ENCODE data around the gene NTRK2. TPM values are rescaled to one million over a fixed set of nuclear protein-coding genes. Genes with fewer than 3 reads are reported as not detected.
A peak's percentile ranks its signal among the peaks of the same experiment; 100 is the strongest.

Gene NTRK2
- total and polyA plus RNA-seq, 3 donors from 2014 or later = 5.3 to 10.8 (median 5.6) TPM

DNA sequence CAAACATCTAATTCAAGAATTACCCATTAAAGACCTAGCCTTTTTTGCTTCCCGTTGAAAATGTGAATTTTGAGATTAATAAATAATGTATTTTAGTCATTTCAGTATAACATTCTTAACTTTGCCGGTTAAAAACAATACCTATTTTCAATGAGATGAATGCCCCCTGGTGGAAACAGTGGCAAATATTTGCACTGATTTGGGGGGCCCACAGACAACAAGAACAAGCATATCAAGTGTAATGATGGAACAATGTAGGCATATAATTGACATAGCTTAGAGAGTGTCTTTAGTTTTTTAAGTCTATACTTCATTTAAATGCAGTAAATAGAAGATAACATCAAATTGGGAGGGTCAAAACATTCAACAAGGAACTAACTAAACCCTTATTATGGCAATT lies 111.9 kb downstream of the NTRK2 start:
- no peak overlapping the region for H3K27ac ChIP-seq
- H3K9me3 ChIP-seq = no peaks in the 10 kb centered on the region
- peak; percentile 43 for DNase-seq
- H3K27me3 ChIP-seq = no peaks in the 10 kb centered on the region
- H3K4me1 ChIP-seq = no peaks in the 10 kb centered on the region
- H3K4me3 ChIP-seq = no peak overlapping the region
- WGBS, 2 donors = 61 to 64% methylated on average over 2 of the region's 2 CpGs
- intact Hi-C loops (cut with DNase I; ENCODE audit: low total_unique reads) = no loop called here
- TF ChIP-seq, protein P1, sequence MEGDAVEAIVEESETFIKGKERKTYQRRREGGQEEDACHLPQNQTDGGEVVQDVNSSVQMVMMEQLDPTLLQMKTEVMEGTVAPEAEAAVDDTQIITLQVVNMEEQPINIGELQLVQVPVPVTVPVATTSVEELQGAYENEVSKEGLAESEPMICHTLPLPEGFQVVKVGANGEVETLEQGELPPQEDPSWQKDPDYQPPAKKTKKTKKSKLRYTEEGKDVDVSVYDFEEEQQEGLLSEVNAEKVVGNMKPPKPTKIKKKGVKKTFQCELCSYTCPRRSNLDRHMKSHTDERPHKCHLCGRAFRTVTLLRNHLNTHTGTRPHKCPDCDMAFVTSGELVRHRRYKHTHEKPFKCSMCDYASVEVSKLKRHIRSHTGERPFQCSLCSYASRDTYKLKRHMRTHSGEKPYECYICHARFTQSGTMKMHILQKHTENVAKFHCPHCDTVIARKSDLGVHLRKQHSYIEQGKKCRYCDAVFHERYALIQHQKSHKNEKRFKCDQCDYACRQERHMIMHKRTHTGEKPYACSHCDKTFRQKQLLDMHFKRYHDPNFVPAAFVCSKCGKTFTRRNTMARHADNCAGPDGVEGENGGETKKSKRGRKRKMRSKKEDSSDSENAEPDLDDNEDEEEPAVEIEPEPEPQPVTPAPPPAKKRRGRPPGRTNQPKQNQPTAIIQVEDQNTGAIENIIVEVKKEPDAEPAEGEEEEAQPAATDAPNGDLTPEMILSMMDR (IDR thresholded peaks at IDR 0.05) = peak; percentile 26 to 47 (median 39)
- TF ChIP-seq POLR2A (IDR thresholded peaks at IDR 0.05) = no peak
- H3K36me3 ChIP-seq (ENCODE audit: low read depth, missing control alignments) = no peaks in the 10 kb centered on the region

DNA sequence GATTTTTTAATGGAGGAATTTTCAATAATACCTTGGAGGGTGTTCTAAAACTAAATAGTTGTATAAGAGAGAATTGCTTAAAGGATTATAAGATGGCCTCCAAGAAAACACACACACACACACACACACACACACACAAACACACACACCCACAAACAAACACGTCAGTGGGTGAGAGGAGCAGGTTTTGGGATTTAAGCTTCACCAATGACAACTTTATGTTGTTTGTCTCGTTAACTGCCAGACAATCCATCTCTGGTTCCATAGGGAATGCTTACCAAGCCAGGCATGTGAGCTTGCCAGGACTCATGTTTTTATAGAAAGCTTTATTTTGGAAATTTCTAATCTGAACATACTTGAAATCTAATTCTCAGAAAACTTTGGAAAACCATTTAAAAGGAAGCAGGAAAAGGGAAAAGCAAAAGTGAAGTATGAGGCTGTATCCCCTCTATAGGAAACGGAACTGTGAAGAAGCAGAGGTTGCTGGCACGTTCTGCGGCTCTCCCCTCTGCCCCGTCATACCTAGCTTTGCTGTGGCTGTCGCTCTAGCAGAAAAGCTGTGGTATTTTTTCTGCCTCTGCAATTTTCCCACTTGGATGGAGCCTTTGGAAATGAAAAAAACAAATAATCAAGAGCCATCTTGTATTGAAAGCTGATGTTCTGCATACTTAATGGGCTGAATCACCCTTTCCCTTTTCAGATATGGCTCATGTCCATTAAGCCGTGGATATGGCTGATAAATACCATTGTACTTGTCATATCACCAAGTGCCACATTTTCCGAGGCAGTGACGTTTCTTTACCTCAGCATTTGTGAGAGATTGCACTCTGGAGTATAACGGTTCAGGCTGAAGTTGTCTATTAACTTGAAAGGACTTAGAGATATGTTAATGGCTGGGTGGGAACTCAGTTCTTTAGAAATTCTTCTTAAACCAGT lies 112.7 kb downstream of the NTRK2 start:
- H3K36me3 ChIP-seq (ENCODE audit: low read depth, missing control alignments) = no peaks in the 10 kb centered on the region
- TF ChIP-seq, protein P1 (IDR thresholded peaks at IDR 0.05) = no peak
- no peak for TF ChIP-seq POLR2A (IDR thresholded peaks at IDR 0.05)
- 83 to 84% methylated on average over 11 of the region's 11 CpGs for WGBS, 2 donors
- no peaks in the 10 kb centered on the region for H3K4me1 ChIP-seq
- H3K27ac ChIP-seq = no peak overlapping the region
- intact Hi-C loops (cut with DNase I; ENCODE audit: low total_unique reads) = no loop called here
- H3K9me3 ChIP-seq = no peaks in the 10 kb centered on the region
- H3K27me3 ChIP-seq = no peaks in the 10 kb centered on the region
- H3K4me3 ChIP-seq = no peak overlapping the region
- DNase-seq = no peak

DNA sequence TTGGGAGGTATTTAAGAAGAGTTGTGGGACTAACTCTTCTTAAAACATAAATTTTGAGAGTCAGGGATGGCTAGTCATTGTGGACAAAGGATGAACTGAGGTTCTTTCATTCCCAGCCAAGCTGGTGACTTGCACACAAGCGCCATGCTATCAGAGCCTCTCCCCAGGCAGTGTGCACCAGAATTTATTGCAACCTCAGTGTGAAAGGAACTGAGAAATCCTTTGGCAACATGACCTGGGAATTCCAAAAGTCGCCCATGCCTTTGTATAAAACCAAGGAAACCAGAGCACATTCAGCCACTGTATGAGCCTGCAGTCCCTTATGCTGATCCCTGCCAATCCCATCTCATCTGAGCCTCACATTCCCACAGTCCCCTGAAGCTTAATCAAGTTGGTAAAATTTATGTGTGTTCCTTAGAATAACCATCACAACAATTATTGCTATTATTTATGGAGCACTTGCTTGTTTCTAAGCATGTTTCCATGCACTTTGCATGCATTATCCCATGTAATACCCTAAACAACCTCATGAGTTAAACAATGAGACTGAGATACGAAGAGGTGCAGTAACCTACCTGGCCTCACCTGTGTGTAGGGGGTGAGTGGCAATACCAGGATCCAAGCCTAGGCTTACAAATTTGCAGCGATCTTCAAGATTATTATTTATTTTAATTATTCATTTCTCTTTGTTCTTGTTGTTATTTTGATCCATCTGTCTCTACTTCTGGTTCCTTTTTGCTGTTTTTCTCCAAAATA lies 116.4 kb downstream of the NTRK2 start:
- Histone ChIP-seq H3K4me3 (no peak overlapping the region), H3K27me3 (no peaks in the 10 kb centered on the region), H3K36me3 (ENCODE audit: low read depth, missing control alignments) (no peaks in the 10 kb centered on the region), H3K4me1 (no peaks in the 10 kb centered on the region), H3K9me3 (no peaks in the 10 kb centered on the region), H3K27ac (no peak overlapping the region)
- 93 to 94% methylated on average over 4 of the region's 4 CpGs for WGBS, 2 donors
- no peak for DNase-seq
- TF ChIP-seq POLR2A (IDR thresholded peaks at IDR 0.05) = no peak
- TF ChIP-seq, protein P1 (IDR thresholded peaks at IDR 0.05) = peak in 1 of 3 experiments; percentile 15
- intact Hi-C loops (cut with DNase I; ENCODE audit: low total_unique reads) = no loop called here

DNA sequence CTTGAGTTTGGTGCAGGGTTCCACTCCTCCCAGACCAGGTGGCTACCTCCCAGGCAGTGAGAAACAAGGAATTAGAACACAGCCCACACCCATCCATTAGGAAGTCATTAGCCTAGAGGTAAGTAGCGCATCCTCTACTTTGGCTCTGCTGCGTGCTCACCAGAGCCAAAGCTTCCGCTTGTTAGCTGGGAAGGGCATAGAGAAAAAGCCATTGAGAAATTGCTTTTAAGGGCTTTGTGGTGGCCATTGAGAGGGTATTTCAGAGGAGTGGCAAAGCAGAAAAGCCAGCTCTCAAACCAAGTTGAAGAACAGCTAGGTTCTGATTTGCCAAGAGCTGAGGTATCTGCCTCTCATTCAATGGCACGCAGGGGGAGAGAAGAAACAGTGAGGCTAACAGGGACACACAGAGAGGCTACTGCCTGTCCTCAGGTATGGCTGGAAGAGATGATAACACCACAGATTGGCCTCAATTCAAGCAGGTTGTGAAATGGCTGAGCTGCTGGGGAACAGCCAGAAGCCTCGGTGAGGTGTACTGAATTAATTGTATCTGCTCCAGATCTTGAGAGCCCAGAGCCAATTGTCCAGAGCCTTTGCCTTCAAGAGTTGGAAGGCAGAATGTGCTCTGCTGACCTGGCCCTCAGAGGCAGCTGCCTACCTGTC lies 119.4 kb downstream of the NTRK2 start:
- H3K27me3 ChIP-seq = no peaks in the 10 kb centered on the region
- no peak for TF ChIP-seq POLR2A (IDR thresholded peaks at IDR 0.05)
- TF ChIP-seq, protein P1 (IDR thresholded peaks at IDR 0.05) = no peak
- no peak overlapping the region for H3K4me3 ChIP-seq
- H3K9me3 ChIP-seq = no peaks in the 10 kb centered on the region
- no peaks in the 10 kb centered on the region for H3K4me1 ChIP-seq
- intact Hi-C loops (cut with DNase I; ENCODE audit: low total_unique reads) = no loop called here
- 90 to 99% methylated on average over 5 of the region's 5 CpGs for WGBS, 2 donors
- H3K27ac ChIP-seq = no peak overlapping the region
- H3K36me3 ChIP-seq (ENCODE audit: low read depth, missing control alignments) = no peaks in the 10 kb centered on the region
- no peak for DNase-seq
